HepG2 (cell line): Measurements from ENCODE around the gene CIAO3. TPM values are rescaled to one million over a fixed set of nuclear protein-coding genes. Genes with fewer than 3 reads are reported as not detected.

Experiments
- ATAC-seq: fragments of 200-7000 bp; cut with Tn5 transposase; 3 replicates; pipeline ENCODE4 v1.9.1; 2020; ENCODE audit warnings: mild to moderate bottlenecking, moderate library complexity
- BruUV-seq: library from RNA; stranded (reverse); fragments of 400-500 nt; replicated peaks from 2 replicates; lab custom pipeline; 2021; lab: Mats Ljungman, UMichigan
- CTCF ChIA-PET: fragments of 300-600 bp; formaldehyde crosslinking; extraction: SDS; loops from one replicate; lab custom pipeline; 2021; ENCODE audit warnings: low total read pairs, inconsistent platforms, low intra/inter-chr PET ratio; lab: Yijun Ruan, JAX
- POLR2A ChIA-PET: fragments of 350-600 bp; sonication (Branson Sonifier 250); formaldehyde crosslinking; loops from one replicate; lab custom pipeline; 2020; ENCODE audit warnings: antibody characterized with exemption, inconsistent platforms; lab: Yijun Ruan, JAX
- DNase-seq: peaks from one replicate; pipeline ENCODE4 v3.0.0-alpha.2; 2015; ENCODE audit warnings: low spot score
- FAIRE-seq: peaks from 3 replicates; lab custom pipeline; 2011; peaks lifted over from hg19 to GRCh38; lab: Jason Lieb, UNC
- H2AFZ ChIP-seq: one replicate; pipeline ENCODE4 v1.6.1; 2011; ENCODE audit warnings: low read length, inconsistent platforms
- H3K27ac ChIP-seq: fragments of 300-600 bp; 3 replicates; pipeline ENCODE4 v1.8.0; 2011; ENCODE audit warnings: mixed run types, mild to moderate bottlenecking, mixed read lengths, low read length, inconsistent platforms; ENCODE audit not compliant: insufficient read depth; ENCODE audit errors: extremely low read length
- H3K27me3 ChIP-seq, 2 experiments: fragments of 200-600 bp in 1 of 2; 2 replicates in 1 of 2; 3 replicates in 1 of 2; pipeline versions ENCODE4 v1.6.0 to v1.8.0; 2011; ENCODE audit warnings: low read length in 2 of 2, mild to moderate bottlenecking in 2 of 2, moderate library complexity in 2 of 2, inconsistent platforms in 1 of 2; ENCODE audit not compliant: insufficient read depth in 2 of 2, control insufficient read depth in 1 of 2
- H3K36me3 ChIP-seq, 2 experiments: fragments of 200-600 bp in 1 of 2; replicated peaks in 1 of 2; 2 replicates in 1 of 2; 3 replicates in 1 of 2; pipeline versions ENCODE4 v1.5.1 to v1.8.0; 2011; ENCODE audit warnings: low read length in 2 of 2, inconsistent platforms in 1 of 2; ENCODE audit not compliant: insufficient read depth in 2 of 2, control insufficient read depth in 1 of 2
- H3K4me1 ChIP-seq: 2 replicates; pipeline ENCODE4 v1.5.1; 2012; ENCODE audit warnings: low read length, inconsistent platforms; ENCODE audit not compliant: insufficient read depth
- H3K4me2 ChIP-seq: 2 replicates; pipeline ENCODE4 v1.6.0; 2011; ENCODE audit warnings: low read depth, low read length, inconsistent platforms
- H3K4me3 ChIP-seq, 3 experiments: fragments of 200-600 bp in 1 of 3; sonication (generic), shearing (Covaris generic) in 1 of 3; replicated peaks in 1 of 3; 2 replicates each; pipeline ENCODE4 v1.5.1; 2011 to 2016; ENCODE audit warnings: low read length in 3 of 3, inconsistent platforms in 2 of 3, low read depth in 2 of 3, mild to moderate bottlenecking in 2 of 3, control low read depth in 1 of 3, mixed read lengths in 1 of 3; ENCODE audit not compliant: insufficient read depth in 1 of 3
- H3K79me2 ChIP-seq: one replicate; pipeline ENCODE4 v1.6.1; 2011; ENCODE audit warnings: low read length, inconsistent platforms; ENCODE audit not compliant: insufficient read depth
- H3K9ac ChIP-seq: 2 replicates; pipeline ENCODE4 v1.6.0; 2011; ENCODE audit warnings: mild to moderate bottlenecking, low read depth, low read length, inconsistent platforms; ENCODE audit not compliant: insufficient read depth
- H3K9me3 ChIP-seq: 2 replicates; pipeline ENCODE4 v1.5.1; 2012; ENCODE audit warnings: mild to moderate bottlenecking, low read length
- H4K20me1 ChIP-seq: 2 replicates; pipeline ENCODE4 v1.6.0; 2011; ENCODE audit warnings: inconsistent platforms, mild to moderate bottlenecking, low read length, moderate library complexity; ENCODE audit not compliant: insufficient read depth
- JUND ChIP-seq: sonication (generic); formaldehyde crosslinking; IDR thresholded peaks from 2 replicates; pipeline ENCODE4 v1.8.0; 2022; ENCODE audit warnings: mild to moderate bottlenecking, missing genetic modification reagents
- MTF1 ChIP-seq: sonication (generic); formaldehyde crosslinking; IDR thresholded peaks from 2 replicates; pipeline ENCODE4 v1.5.0; 2020; ENCODE audit warnings: missing genetic modification reagents
- RBFOX2 ChIP-seq: fragments of 200-400 bp; formaldehyde crosslinking; IDR thresholded peaks from 2 replicates; pipeline ENCODE4 v1.6.1; 2017; ENCODE audit warnings: low read depth, mild to moderate bottlenecking, low read length
- SYNCRIP ChIP-seq: fragments of 200-400 bp; formaldehyde crosslinking; IDR thresholded peaks from 2 replicates; pipeline ENCODE4 v1.6.1; 2018; ENCODE audit warnings: mild to moderate bottlenecking, low read depth, low read length; ENCODE audit not compliant: insufficient read depth
- TBX2 ChIP-seq: sonication (generic); formaldehyde crosslinking; IDR thresholded peaks from 2 replicates; pipeline ENCODE4 v1.5.0; 2020; ENCODE audit warnings: missing genetic modification reagents, mild to moderate bottlenecking, borderline replicate concordance
- ZMYM2 ChIP-seq: sonication (generic); formaldehyde crosslinking; IDR thresholded peaks from 2 replicates; pipeline ENCODE4 v1.8.0; 2022; ENCODE audit warnings: mild to moderate bottlenecking, missing genetic modification reagents
- ZNF224 ChIP-seq: sonication (generic); formaldehyde crosslinking; IDR thresholded peaks from 2 replicates; pipeline ENCODE4 v1.5.0; 2020; ENCODE audit warnings: mild to moderate bottlenecking, missing genetic modification reagents
- ZNF33B ChIP-seq: sonication (generic); formaldehyde crosslinking; IDR thresholded peaks from 2 replicates; pipeline ENCODE4 v1.5.1; 2020; ENCODE audit warnings: mild to moderate bottlenecking, missing genetic modification reagents
- ZNF674 ChIP-seq: sonication (generic); formaldehyde crosslinking; IDR thresholded peaks from 2 replicates; pipeline ENCODE4 v1.5.0; 2020; ENCODE audit warnings: low read depth, mild to moderate bottlenecking, missing genetic modification reagents
- WGBS: methylation state at CpG from one replicate; pipeline ENCODE4 v1.1.6; 2017; ENCODE audit warnings: low lambda C conversion rate; 5-methylcytosine and 5-hydroxymethylcytosine counted together
- in situ Hi-C: cut with HindIII; loops from 2 replicates; pipeline ENCODE4 v1.10.0; 2017; ENCODE audit warnings: low pct_unique_long_range_greater_than_20kb; ENCODE audit not compliant: extremely low pct_ligation_motif_present
- intact Hi-C: fragments of 100-400 bp; cut with micrococcal nuclease; formaldehyde crosslinking; loops from one replicate; pipeline ENCODE4 v1.10.0; 2022; ENCODE audit not compliant: unreplicated experiment
- polyA plus RNA-seq, 8 experiments: library from polyadenylated mRNA; depleted of rRNA in 3 of 8; stranded (reverse) in 7 of 8; unstranded in 1 of 8; fragments of >200 nt; fragmentation: Illumina TruSeq in 4 of 8; extraction: Trizol in 4 of 8; gene quantifications; 2 replicates each; pipeline versions ENCODE4 v1.2.1 to v1.2.3, GENCODE V29; 2011 to 2016; ENCODE audit warnings: low read depth in 4 of 8, missing spikeins in 1 of 8, mixed read lengths in 1 of 8; ENCODE audit not compliant: insufficient read depth in 1 of 8
- total RNA-seq, 5 experiments: library from RNA; depleted of rRNA; stranded (reverse); fragments of >200 nt; fragmentation: Illumina TruSeq; extraction: Trizol; gene quantifications; 2 replicates each; pipeline ENCODE4 v1.2.3, GENCODE V29; 2016; ENCODE audit warnings: low read depth in 1 of 5
- TF ChIP-seq, protein P1 (sequence below): sonication (generic); formaldehyde crosslinking; IDR thresholded peaks from 2 replicates; pipeline ENCODE4 v1.4.0; 2020; ENCODE audit warnings: mild to moderate bottlenecking, low read depth, missing genetic modification reagents

Gene CIAO3
- total and polyA plus RNA-seq, 2 of the 13 experiments (the other 11 are each of a cell fraction or from before 2014, with no cell fraction given): 21.7 to 25.0 TPM

DNA sequence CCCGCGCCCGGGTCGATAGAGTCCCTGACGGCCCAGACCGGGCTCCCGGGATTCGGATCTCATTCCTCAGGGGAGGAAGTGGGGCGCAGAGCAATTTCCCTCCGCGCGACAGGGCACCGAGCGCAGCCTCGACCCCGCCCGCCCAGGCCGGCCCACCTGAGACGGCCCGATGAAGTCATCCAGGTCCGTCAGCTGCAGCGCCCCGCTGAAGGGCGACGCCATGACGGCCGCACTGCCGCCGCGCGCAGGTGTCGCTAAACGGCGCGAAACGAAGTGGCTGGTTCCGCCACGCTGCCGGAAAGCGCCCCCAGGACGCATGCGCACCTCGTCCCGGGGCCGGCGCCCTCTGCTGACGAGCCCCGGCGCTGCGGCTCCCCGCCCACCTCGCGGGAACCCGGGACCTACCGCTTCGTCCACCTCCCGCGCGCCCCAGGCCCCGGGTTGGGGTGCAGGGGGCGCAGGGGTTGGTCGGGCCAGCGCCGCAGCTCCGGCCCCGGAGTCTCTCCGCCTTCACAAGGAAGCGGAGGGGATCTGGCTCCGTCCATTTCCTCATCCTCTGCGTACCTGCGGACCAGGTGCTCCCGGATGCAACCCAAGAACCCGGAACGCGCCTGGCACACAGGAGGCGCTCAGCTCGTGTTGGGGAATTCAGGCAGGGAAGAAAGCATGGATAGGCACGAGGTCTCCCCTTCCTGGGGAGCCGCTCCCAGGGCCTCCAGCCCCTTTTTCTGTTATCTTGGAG, at the start of gene CIAO3 (continued):
- TF ChIP-seq JUND (CRISPR knock-in tag): peak; percentile 92
- TF ChIP-seq TBX2 (CRISPR knock-in tag): peak; percentile 87

GRCh38 chr16:790086-790485, 49.3 kb upstream of the CIAO3 start:
- Histone ChIP-seq H3K27ac (no peak overlapping the region), H3K4me1 (peaks cover 15% of the 10 kb centered on the region), H3K9ac (no peak overlapping the region), H2AFZ (no peak overlapping the region), H3K4me2 (no peak overlapping the region), H3K27me3 (no peaks in the 10 kb centered on the region), H3K9me3 (no peaks in the 10 kb centered on the region), H3K79me2 (peaks cover 3% of the 10 kb centered on the region), H3K36me3 (peaks cover 5 to 12% of the 10 kb centered on the region in 2 experiments; a peak in 3 of 5 replicates), H4K20me1 (no peaks in the 10 kb centered on the region), H3K4me3 (no peak overlapping the region)
- no TSS peak for BruUV-seq
- no peak for DNase-seq
- in situ Hi-C loops: no loop called here
- POLR2A ChIA-PET: no interaction called here
- CTCF ChIA-PET: no interaction called here
- no peak for FAIRE-seq
- TF ChIP-seq ZNF674 (no peak), ZMYM2 (CRISPR knock-in tag) (no peak), ZNF224 (CRISPR knock-in tag) (no peak), ZNF33B (CRISPR knock-in tag) (no peak), MTF1 (CRISPR knock-in tag) (no peak), RBFOX2 (no peak), SYNCRIP (no peak)
- TF ChIP-seq, protein P1, sequence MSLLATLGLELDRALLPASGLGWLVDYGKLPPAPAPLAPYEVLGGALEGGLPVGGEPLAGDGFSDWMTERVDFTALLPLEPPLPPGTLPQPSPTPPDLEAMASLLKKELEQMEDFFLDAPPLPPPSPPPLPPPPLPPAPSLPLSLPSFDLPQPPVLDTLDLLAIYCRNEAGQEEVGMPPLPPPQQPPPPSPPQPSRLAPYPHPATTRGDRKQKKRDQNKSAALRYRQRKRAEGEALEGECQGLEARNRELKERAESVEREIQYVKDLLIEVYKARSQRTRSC: no peak
- 95% methylated on average over 2 of the region's 17 CpGs for WGBS
- intact Hi-C loops: no loop called here
- ATAC-seq: no peak
